Testis (tissue), 2 donors: ENCODE data around the gene LSM11.

ENCODE experiments used
- CTCF ChIP-seq, 3 experiments: fragments of 450-650 bp in 2 of 3; fragments of 200-600 bp in 1 of 3; sonication (generic) in 1 of 3; IDR thresholded peaks; one replicate each; pipeline ENCODE4 v1.5.1; 2016 to 2019; ENCODE audit warnings: antibody characterized with exemption in 3 of 3, mild to moderate bottlenecking in 2 of 3, moderate library complexity in 1 of 3
- POLR2A ChIP-seq: fragments of 450-650 bp; IDR thresholded peaks from one replicate; pipeline ENCODE4 v1.6.1; 2017; ENCODE audit warnings: antibody characterized with exemption, mild to moderate bottlenecking, moderate library complexity

GRCh38 chr5:157756122-157756521 is 12.6 kb downstream of the LSM11 start:
- TF ChIP-seq CTCF (IDR thresholded peaks at IDR 0.05) (no peak), POLR2A (no peak)
